ENCODE results near the gene BNIP5.

The BNIP5 gene

GRCh38 chr6:36336779-36337241, at the start of gene BNIP5:
BNIP5 (minus strand) TSS chr6:36336888; CDS start chr6:36330690, 6,198 bp downstream.
- no peak for DNase-seq (ENCODE audit: low read depth, low spot score)

GRCh38 chr6:36384095-36384494, 47.4 kb upstream of the BNIP5 start:
- no peak for DNase-seq (ENCODE audit: low read depth, low spot score)

GRCh38 chr6:36383606-36384005, 46.9 kb upstream of the BNIP5 start:
- DNase-seq (ENCODE audit: low read depth, low spot score) = no peak

- DNase-seq (ENCODE audit: low read depth, low spot score) = no peak
Observed at GRCh38 chr6:36382976-36383375, 46.3 kb upstream of the BNIP5 start.

- no peak for DNase-seq (ENCODE audit: low read depth, low spot score)
Observed at GRCh38 chr6:36381502-36382389, 45.1 kb upstream of the BNIP5 start.

- DNase-seq (ENCODE audit: low read depth, low spot score) = no peak
Observed at GRCh38 chr6:36380166-36380565, 43.5 kb upstream of the BNIP5 start.

- no peak for DNase-seq (ENCODE audit: low read depth, low spot score)
Observed at GRCh38 chr6:36378936-36379335, 42.2 kb upstream of the BNIP5 start.

GRCh38 chr6:36378243-36378920, 41.7 kb upstream of the BNIP5 start:
- no peak for DNase-seq (ENCODE audit: low read depth, low spot score)

- DNase-seq (ENCODE audit: low read depth, low spot score) = no peak
Observed at GRCh38 chr6:36377594-36377993, 40.9 kb upstream of the BNIP5 start.

GRCh38 chr6:36376742-36377141, 40.1 kb upstream of the BNIP5 start:
- DNase-seq (ENCODE audit: low read depth, low spot score) = no peak

GRCh38 chr6:36376183-36376582, 39.5 kb upstream of the BNIP5 start:
- no peak for DNase-seq (ENCODE audit: low read depth, low spot score)

GRCh38 chr6:36375644-36376155, 39.0 kb upstream of the BNIP5 start:
- no peak for DNase-seq (ENCODE audit: low read depth, low spot score)

- no peak for DNase-seq (ENCODE audit: low read depth, low spot score)
Observed at GRCh38 chr6:36374972-36375371, 38.3 kb upstream of the BNIP5 start.

- DNase-seq (ENCODE audit: low read depth, low spot score) = no peak
Observed at GRCh38 chr6:36374194-36374593, 37.5 kb upstream of the BNIP5 start.

- no peak for DNase-seq (ENCODE audit: low read depth, low spot score)
Observed at GRCh38 chr6:36373368-36374019, 36.8 kb upstream of the BNIP5 start.

- DNase-seq (ENCODE audit: low read depth, low spot score) = no peak
Observed at GRCh38 chr6:36372088-36372487, 35.4 kb upstream of the BNIP5 start.

GRCh38 chr6:36371211-36371610, 34.5 kb upstream of the BNIP5 start:
- no peak for DNase-seq (ENCODE audit: low read depth, low spot score)

GRCh38 chr6:36370638-36371037, 34.0 kb upstream of the BNIP5 start:
- no peak for DNase-seq (ENCODE audit: low read depth, low spot score)

- DNase-seq (ENCODE audit: low read depth, low spot score) = no peak
Observed at GRCh38 chr6:36368921-36369865, 32.5 kb upstream of the BNIP5 start.

GRCh38 chr6:36368421-36368820, 31.7 kb upstream of the BNIP5 start:
- DNase-seq (ENCODE audit: low read depth, low spot score) = no peak

- no peak for DNase-seq (ENCODE audit: low read depth, low spot score)
Observed at GRCh38 chr6:36367743-36368142, 31.1 kb upstream of the BNIP5 start.
